Measurements from ENCODE around the gene HOTAIR. TPM values are rescaled to one million over a fixed set of nuclear protein-coding genes. Genes with fewer than 3 reads are reported as not detected.

Gene HOTAIR
- total RNA-seq, 2 experiments from 2014 or later = not detected

- ATAC-seq = no peak
- H3K36me3 Mint-ChIP-seq = no peaks in the 10 kb centered on the region
- no peak overlapping the region for H3K4me3 Mint-ChIP-seq
- H3K27me3 Mint-ChIP-seq = peaks cover 91% of the 10 kb centered on the region
- DNase-seq = no peak
- CTCF ChIA-PET = interaction anchor here (1.2 to 8.4 kb wide), 10 partner anchors 9 to 207 kb away, joined by 3 to 136 read pairs (median 56); partner anchors contain the start of genes HOXC5, HOXC6 and SMUG1
- peaks cover 20% of the 10 kb centered on the region for H3K4me1 Mint-ChIP-seq
- H3K27ac Mint-ChIP-seq = no peak overlapping the region
- no peaks in the 10 kb centered on the region for H3K9me3 Mint-ChIP-seq (ENCODE audit: low read depth)
These were observed 32.9 kb upstream of the HOTAIR start for GRCh38 chr12:54007538-54008259.

DNA sequence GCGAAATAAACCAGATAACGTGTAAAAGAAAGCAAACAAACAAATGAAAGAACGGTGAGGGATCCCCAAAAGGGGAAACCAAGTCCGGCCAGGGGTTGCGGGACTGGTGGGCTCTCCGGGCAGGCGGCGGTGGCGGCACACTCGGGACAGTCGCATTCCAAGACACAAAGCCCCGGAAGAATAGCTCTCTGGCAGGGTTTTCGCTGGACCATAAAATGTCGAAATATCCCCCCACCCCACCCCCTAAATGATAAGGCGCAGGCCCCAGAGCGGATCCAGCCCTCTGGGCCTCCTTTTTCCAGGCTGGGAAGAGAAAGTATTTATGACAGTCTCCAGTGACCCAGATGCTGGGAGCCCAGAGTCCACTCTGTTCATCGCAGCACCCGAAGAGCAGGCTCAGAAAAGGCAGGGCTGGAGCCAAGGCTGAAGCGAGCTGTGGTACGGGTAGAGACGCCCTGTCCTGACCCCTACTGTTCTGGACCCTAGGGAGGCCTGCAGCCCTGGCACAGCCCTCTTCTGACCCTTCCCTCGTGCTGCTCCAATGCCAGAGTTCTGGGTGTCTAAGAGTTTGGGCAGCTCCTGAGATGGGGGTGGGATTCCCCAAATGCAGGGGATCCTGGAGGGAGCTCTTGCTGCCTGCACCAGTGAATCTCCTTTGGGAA lies 31.9 kb upstream of the HOTAIR start:
- H3K27me3 Mint-ChIP-seq = peaks cover 95% of the 10 kb centered on the region
- no peak overlapping the region for H3K27ac Mint-ChIP-seq
- H3K4me1 Mint-ChIP-seq = peaks cover 20% of the 10 kb centered on the region
- CTCF ChIA-PET = interaction anchor here (1.0 to 8.4 kb wide), 15 partner anchors 9 to 375 kb away, joined by 3 to 136 read pairs (median 14); partner anchors contain the start of genes HOXC5, HOXC6 and SMUG1
- no peaks in the 10 kb centered on the region for H3K36me3 Mint-ChIP-seq
- no peak for DNase-seq
- peak overlapping the region; percentile 64 for H3K4me3 Mint-ChIP-seq
- H3K9me3 Mint-ChIP-seq (ENCODE audit: low read depth) = no peaks in the 10 kb centered on the region
- ATAC-seq = no peak

DNA sequence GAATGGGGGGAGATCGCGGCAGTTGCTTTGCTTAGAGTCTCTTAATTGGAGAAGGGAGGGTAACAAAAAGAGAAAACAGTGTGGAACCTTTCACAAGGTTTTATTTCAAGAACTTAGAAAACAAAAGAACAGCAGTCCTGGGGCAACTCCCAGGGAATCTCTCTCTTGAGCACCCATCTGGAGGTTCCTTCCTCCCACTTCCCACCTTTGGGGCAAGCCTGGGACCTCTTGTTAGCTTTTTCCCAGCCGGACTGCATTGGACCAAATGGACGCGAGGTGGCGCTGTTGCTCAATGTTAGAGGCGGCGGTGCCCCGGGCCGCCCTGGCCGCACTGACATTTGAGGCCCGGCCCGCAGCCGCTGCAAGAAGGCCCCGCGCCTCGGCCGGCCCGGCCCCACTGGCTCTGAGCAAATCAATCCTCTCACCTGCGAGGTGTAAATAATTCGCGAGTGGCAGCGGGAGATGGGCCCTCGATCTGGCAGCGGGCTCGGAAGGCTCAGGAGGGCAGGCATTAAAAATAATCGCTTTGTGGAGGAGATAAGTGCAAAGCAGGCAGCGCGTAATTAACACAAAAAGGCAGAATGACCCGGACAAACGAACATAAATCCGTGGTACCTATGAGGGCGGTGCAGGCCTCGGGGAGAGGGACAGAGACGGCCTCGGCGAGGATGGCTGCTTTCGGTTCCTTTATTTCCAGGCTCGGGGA lies 31.3 kb upstream of the HOTAIR start:
- CTCF ChIA-PET = interaction anchor here (0.6 to 8.4 kb wide), 28 partner anchors 8 to 375 kb away, joined by 3 to 136 read pairs (median 5); partner anchors contain the start of genes HOXC10, HOXC4, HOXC5 and HOXC6
- ATAC-seq (peak; percentile 88), DNase-seq (peak; percentile 87)
- Mint-ChIP-seq H3K4me1 (peaks cover 14% of the 10 kb centered on the region), H3K27me3 (peaks cover 95% of the 10 kb centered on the region), H3K4me3 (peak overlapping the region; percentile 64), H3K36me3 (no peaks in the 10 kb centered on the region), H3K27ac (no peak overlapping the region), H3K9me3 (ENCODE audit: low read depth) (no peaks in the 10 kb centered on the region)

GRCh38 chr12:54005531-54005852 lies 30.7 kb upstream of the HOTAIR start:
- DNase-seq (no peak), ATAC-seq (peak; percentile 5)
- CTCF ChIA-PET = interaction anchor here (0.6 to 8.4 kb wide), 28 partner anchors 8 to 376 kb away, joined by 3 to 136 read pairs (median 5); partner anchors contain the start of genes HOXC10, HOXC4, HOXC5 and HOXC6
- Mint-ChIP-seq H3K36me3 (no peaks in the 10 kb centered on the region), H3K27ac (no peak overlapping the region), H3K4me3 (no peak overlapping the region), H3K9me3 (ENCODE audit: low read depth) (no peaks in the 10 kb centered on the region), H3K4me1 (peaks cover 14% of the 10 kb centered on the region), H3K27me3 (peaks cover 97% of the 10 kb centered on the region)

DNA sequence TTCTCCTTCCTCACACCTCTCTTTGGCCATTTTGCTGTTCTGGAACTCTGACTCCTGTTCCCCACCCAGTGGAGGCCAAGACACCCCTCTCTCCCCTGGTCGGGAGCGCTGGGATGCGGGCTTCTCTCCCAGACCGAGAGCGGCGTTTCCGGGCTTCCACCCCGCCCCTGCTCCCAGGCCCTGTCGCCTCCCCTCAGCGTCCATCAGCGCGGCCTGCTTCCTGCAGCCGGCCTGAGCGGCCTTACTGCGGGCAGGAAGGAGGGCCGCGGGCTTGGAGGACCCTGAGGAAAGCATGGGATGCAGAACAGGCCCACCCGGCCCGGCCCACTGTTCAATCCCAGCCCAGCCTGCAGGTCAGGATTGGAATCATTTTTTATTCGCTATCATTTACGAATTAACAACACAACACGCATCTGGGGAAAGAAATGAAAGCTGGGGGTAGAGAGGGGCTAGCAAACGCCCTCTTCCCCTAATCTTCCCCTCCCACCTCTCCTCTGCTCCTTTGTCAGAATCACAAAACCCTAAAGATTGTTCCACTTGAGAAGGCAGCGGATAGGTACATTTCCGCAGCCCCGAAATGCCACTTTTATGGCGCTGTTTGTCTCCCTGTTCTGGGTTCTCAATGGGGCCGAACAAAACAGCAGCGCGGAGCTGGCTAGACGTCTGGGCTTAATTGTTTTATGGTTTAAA lies 30.2 kb upstream of the HOTAIR start:
- peaks cover 97% of the 10 kb centered on the region for H3K27me3 Mint-ChIP-seq
- CTCF ChIA-PET = interaction anchor here (0.9 to 8.4 kb wide), 18 partner anchors 7 to 210 kb away, joined by 3 to 136 read pairs (median 6); partner anchors contain the start of genes HOXC10, HOXC4, HOXC5 and HOXC6
- ATAC-seq (no peak), DNase-seq (no peak)
- H3K27ac Mint-ChIP-seq = no peak overlapping the region
- no peaks in the 10 kb centered on the region for H3K9me3 Mint-ChIP-seq (ENCODE audit: low read depth)
- no peak overlapping the region for H3K4me3 Mint-ChIP-seq
- H3K4me1 Mint-ChIP-seq = peaks cover 15% of the 10 kb centered on the region
- no peaks in the 10 kb centered on the region for H3K36me3 Mint-ChIP-seq

DNA sequence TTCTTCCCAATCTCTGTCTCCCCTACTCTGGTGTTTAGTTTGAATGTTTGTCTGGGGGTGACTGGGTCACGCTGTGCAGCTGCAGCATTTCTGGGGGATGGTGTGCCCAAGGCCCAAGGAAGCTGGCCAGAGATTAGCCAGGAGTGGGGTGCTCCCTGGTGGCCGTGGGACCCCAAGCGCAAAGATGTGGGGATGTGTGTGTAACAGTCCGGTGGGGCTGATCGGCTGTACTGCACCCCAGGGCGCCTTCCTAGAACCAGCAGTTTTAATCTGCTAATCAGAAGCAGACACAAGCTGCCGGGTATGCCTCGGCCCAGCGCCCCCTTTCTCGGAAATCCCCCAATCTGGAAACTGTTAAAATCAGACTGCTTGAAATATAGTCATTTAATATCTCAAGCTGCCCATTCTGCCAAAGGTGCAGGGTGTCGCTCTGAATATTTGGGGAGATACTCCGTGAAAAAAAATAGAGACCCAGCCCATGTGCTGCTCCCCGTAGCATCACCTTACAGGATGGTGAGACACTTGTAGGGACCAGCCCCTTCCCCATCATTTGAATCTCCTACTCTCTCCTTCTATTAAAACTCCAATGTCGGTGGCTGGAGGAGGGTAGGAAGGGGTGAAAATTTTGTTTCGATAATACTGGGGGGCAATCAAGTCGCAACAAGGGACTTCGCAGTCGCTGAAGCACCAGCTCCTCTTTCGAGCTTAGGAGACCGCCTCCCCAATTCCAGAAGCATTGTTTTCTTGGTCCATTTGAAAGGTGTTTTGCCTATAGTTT lies 29.5 kb upstream of the HOTAIR start:
- DNase-seq (no peak), ATAC-seq (no peak)
- Mint-ChIP-seq H3K4me1 (peaks cover 14% of the 10 kb centered on the region), H3K27me3 (peaks cover 97% of the 10 kb centered on the region), H3K4me3 (no peak overlapping the region), H3K27ac (no peak overlapping the region), H3K36me3 (no peaks in the 10 kb centered on the region), H3K9me3 (ENCODE audit: low read depth) (no peaks in the 10 kb centered on the region)
- CTCF ChIA-PET = interaction anchor here (1.2 to 8.4 kb wide), 9 partner anchors 12 to 210 kb away, joined by 3 to 136 read pairs (median 68); partner anchors contain the start of genes HOXC10, HOXC5, HOXC6 and SMUG1

DNA sequence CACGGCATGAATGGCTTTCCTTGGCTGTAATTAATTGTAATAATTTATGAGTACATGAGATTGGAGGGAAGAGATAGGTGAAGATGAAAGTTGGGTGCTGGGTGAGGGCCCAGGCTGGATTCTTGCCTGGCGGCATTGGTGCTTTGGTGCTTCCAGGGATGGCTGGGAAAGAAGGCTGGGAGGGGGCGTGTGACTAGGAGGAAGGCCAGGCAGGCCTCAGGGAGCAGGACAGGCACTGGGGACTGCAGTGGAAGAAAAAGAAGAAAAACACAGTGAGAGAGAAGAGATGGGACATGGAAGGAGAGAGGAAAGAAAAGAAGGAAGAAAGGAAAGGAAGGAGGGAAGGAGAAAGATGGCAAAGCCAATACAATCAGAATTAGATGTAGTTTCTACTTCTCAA lies 28.9 kb upstream of the HOTAIR start:
- CTCF ChIA-PET = interaction anchor here (1.2 to 8.4 kb wide), 8 partner anchors 13 to 211 kb away, joined by 3 to 136 read pairs (median 71); partner anchors contain the start of genes HOXC10, HOXC5, HOXC6 and SMUG1
- no peaks in the 10 kb centered on the region for H3K9me3 Mint-ChIP-seq (ENCODE audit: low read depth)
- DNase-seq (no peak), ATAC-seq (no peak)
- H3K27me3 Mint-ChIP-seq = peaks cover 98% of the 10 kb centered on the region
- H3K4me1 Mint-ChIP-seq = peaks cover 13% of the 10 kb centered on the region
- no peaks in the 10 kb centered on the region for H3K36me3 Mint-ChIP-seq
- no peak overlapping the region for H3K27ac Mint-ChIP-seq
- no peak overlapping the region for H3K4me3 Mint-ChIP-seq

- H3K4me1 Mint-ChIP-seq = peaks cover 13% of the 10 kb centered on the region
- H3K27ac Mint-ChIP-seq = no peak overlapping the region
These were observed 28.2 kb upstream of the HOTAIR start for GRCh38 chr12:54002915-54003389.

DNA sequence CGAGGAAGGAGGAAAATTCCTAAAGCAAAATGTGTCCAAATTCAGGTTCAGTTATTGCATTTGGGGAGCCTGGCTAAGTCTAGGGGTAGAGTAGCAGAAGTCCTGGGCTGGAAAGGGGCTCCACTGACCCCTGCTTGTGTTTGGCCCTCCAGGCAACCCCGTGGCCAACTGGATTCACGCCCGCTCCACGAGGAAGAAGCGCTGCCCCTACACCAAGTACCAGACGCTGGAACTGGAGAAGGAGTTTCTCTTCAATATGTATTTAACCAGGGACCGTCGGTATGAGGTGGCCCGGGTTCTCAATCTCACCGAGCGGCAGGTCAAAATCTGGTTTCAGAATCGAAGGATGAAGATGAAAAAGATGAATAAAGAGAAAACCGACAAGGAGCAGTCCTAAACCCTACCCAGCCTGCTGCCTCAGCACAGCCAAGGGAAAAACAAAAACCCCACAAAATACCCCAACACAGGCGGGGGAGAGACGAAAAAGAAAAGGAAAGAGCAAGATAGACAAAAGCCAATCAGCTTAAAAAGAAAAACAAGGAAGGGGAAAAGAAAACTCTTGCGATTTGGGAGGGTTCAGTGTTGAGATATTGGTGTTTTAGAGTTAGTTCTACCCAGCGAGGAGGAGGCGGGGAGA lies 27.6 kb upstream of the HOTAIR start:
- H3K4me3 Mint-ChIP-seq = no peak overlapping the region
- no peaks in the 10 kb centered on the region for H3K36me3 Mint-ChIP-seq
- CTCF ChIA-PET = interaction anchor here (3.5 to 8.4 kb wide), 4 partner anchors 16 to 205 kb away, joined by 11 to 136 read pairs (median 68); partner anchors contain the start of genes HOXC10 and SMUG1
- no peak for DNase-seq
- H3K4me1 Mint-ChIP-seq = peaks cover 15% of the 10 kb centered on the region
- ATAC-seq = no peak
- H3K9me3 Mint-ChIP-seq (ENCODE audit: low read depth) = no peaks in the 10 kb centered on the region
- peaks cover 98% of the 10 kb centered on the region for H3K27me3 Mint-ChIP-seq
- no peak overlapping the region for H3K27ac Mint-ChIP-seq

More at GRCh38 chr12:54002915-54003389, 28.2 kb upstream of the HOTAIR start:
- CTCF ChIA-PET = interaction anchor here (1.2 to 8.4 kb wide), 6 partner anchors 16 to 204 kb away, joined by 3 to 136 read pairs (median 27); partner anchors contain the start of genes HOXC10 and SMUG1
- H3K4me3 Mint-ChIP-seq = no peak overlapping the region
- no peaks in the 10 kb centered on the region for H3K36me3 Mint-ChIP-seq
- H3K9me3 Mint-ChIP-seq (ENCODE audit: low read depth) = no peaks in the 10 kb centered on the region
- peaks cover 98% of the 10 kb centered on the region for H3K27me3 Mint-ChIP-seq
- ATAC-seq (no peak), DNase-seq (no peak)

DNA sequence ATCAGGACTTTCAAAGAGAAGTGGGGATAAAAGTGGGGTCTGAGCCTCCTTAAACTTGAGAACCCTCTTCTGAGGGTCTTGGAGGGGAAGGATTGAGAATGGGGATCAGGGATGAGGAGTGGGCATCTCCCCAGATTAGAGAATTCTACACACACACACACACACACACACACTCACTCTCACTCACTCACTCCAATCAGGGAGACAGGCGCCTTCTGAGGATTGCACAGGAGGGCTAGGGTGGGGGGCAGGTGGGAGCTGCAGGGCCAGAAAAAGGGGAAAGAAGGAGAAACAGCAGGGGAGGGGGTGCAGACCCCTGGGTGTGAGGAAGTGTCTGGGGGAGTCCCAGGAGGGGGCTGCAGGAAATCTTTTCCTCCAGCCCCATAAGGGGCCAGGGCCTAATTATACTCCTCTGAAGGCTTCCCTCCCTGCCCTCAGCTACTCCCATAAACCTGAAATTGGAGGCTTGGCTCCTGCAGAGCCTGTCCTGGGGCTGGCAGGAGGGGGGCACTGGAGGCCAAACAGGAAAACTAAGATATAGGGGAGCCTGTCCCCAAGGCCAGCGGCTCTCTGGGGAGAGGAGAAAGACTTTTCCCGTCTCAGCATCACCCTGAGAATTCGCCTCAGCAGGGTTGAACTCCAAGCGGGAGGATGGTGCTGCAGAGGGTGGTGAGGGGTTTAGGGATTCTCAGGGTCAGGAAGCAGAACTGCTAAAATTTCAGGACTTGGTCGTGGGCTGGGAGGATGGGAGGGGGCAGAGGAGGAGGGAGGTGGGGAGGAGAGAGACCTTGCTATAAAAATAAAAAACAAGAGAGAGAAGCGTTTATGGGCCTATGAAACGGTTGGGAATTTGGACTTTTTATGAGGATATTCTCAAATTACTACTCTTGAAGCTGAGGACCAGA lies 26.8 kb upstream of the HOTAIR start:
- H3K27ac Mint-ChIP-seq = no peak overlapping the region
- ATAC-seq (no peak), DNase-seq (no peak)
- H3K27me3 Mint-ChIP-seq = peaks cover 98% of the 10 kb centered on the region
- peaks cover 15% of the 10 kb centered on the region for H3K4me1 Mint-ChIP-seq
- H3K4me3 Mint-ChIP-seq = no peak overlapping the region
- CTCF ChIA-PET = interaction anchor here (1.0 to 8.4 kb wide), 5 partner anchors 15 to 200 kb away, joined by 3 to 136 read pairs (median 11); partner anchors contain the start of genes HOXC10, HOXC5 and SMUG1
- no peaks in the 10 kb centered on the region for H3K36me3 Mint-ChIP-seq
- no peaks in the 10 kb centered on the region for H3K9me3 Mint-ChIP-seq (ENCODE audit: low read depth)

All from activated CD8-positive, alpha-beta memory T cell treated with anti-CD3 and anti-CD28 coated beads, Interleukin-2, amount 10 ng/mL, durations not matched to agents 7 days and 5 days (primary cell).